Measurements from ENCODE around the gene C1QTNF6. TPM values are rescaled to one million over a fixed set of nuclear protein-coding genes. Genes with fewer than 3 reads are reported as not detected.

The C1QTNF6 gene
- total RNA-seq, 1 donor from 2014 or later: 14.2 TPM

DNA sequence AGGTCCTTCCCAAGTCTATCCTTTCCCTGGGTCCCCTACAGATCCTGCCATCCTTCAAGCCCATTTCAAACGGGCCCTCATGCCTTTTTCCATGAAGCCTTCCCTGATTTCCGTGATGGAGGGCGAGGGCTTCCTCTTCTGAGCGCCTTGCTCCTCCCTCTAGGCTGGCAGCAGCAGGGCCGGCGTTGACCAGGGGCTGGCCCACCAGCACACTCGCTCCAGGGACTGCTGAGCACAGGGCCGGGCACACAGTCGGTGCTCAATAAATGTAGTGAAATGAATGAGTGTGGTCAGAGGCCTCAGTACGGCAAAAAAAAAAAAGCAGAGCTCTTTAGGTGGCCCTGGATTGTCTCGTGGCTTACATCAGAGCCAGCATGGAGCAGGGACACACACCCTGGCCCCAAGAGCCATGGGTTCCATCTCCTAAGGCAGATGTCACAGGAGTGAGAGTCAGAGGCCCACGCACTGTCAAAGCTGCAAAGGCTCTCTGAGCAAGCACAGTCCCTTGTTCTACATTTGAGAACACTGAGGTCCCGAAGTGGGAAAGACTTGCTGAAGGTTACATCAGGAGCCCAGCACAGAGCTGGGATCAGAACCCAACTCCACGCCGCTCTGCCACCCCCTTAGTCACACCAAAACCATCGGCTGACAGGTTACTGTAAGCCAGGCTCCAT lies 41.4 kb downstream of the C1QTNF6 start:
- no peak for DNase-seq (ENCODE audit: extremely low read depth, low read depth, low spot score)

DNA sequence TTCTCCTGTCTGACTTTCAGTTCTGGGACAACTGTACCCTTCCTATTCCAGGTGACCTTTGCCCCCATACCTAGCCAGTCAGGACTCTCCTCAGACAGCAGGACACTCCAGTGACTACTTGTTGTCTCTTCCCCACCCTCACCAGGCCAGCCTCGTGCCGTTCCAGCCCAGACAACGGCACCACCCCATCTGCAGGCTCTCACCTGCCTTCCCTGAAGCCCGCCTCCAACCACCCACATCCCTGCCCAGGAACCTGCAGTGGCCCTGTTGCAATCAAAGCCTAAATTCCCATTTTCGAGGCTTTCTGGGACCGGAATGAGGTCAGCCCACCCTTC lies 42.0 kb downstream of the C1QTNF6 start:
- DNase-seq (ENCODE audit: extremely low read depth, low read depth, low spot score): no peak

DNA sequence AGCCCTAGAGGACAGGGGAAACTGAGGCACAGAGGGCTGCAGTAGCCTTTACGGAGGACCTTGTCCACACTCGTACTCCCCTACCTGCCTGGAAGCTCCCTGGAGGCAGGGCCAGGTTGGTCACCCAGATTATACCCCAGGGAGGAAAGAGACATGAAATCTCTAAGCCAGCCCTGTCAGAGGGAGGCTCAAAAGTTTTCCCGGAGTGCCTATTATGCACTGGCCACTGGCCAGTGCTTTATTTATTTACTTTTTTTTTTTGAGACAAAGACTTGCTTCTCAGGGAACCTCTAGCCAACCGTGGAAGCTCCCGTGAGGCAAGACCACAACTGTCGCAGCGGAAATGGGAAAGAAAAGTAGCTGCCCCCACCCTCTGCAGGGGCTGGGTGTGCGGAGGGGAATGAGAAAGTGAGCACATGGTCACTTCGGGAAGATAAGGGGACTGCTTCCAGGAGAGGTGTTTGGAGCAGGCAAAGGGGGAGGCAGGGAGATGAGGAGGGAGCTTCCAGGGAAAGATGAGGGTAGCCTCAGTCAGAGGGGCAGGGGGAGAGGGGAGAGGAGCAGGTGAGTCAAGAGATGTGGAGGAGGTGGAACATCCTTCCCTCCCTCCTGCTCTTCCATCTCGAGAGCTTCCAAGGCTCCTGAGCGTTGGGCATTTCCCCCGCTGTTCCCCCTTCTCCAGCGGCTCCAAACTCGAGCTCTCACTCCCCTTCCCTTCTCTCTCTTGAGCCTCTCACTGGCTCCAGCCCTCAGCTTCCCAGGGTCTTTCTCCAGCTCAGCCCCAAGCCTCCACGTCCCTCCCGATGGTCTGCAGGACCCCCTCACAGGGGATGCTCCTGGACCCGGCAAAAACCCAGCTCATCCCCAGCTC lies 42.6 kb downstream of the C1QTNF6 start:
- DNase-seq (ENCODE audit: extremely low read depth, low read depth, low spot score): no peak

DNA sequence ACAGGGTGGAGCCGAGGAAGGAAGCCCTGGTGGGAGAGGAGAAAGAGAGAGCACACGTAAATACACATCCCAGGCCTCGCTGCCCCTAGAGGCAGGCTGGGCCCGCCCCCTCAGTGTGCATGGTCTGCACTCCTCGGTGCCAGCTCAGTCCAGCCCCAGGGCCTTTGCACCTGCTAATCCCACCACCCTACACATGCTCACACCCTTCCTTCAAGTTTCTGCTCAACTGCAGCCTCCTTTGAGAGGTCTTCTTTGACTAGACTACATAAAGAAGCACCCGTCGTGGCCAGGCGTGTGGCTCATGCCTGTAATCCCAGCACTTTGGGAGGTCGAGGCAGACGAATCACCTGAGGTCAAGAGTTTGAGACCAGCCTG lies 43.9 kb downstream of the C1QTNF6 start:
- no peak for DNase-seq (ENCODE audit: extremely low read depth, low read depth, low spot score)

DNA sequence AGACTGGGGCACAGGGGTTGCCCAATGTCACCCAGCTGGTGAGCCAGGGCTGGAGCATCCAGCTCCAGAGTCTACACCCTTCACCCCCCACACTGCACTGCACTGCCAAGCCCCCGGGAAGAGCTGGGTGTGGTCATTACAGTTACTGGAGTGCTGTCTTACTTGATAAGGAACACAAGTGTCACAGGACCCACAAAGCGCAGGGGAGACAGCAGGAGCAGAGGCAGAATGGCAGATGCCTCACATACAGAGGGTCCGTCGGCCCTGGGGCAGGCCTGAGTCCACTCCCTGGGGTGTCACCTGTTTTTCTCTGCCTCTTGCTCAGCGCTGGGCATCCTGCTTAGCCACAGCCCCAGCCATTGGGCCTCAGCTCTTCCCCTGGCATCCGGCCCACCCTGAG lies 46.1 kb downstream of the C1QTNF6 start:
- no peak for DNase-seq (ENCODE audit: extremely low read depth, low read depth, low spot score)

DNA sequence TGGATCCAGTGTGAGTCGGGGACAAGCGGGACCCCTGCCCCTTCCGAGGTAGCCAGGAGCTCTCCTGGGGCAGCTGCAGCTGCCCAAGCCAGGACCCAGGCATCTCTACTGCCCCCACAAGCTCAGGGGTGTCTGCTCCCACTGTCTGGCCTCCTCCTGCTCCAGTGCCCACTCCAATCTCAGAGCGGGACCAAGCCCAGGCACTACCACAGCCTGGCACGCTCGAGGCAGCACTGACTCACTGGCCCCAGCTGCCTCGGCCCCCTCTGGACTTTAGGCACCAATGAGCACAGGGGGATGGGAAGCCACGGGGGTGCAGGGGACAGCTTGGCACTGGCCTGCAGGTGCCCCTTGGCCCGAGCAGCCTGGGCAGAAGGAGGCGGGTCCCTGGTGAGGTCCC lies 46.6 kb downstream of the C1QTNF6 start:
- DNase-seq (ENCODE audit: extremely low read depth, low read depth, low spot score): no peak

DNA sequence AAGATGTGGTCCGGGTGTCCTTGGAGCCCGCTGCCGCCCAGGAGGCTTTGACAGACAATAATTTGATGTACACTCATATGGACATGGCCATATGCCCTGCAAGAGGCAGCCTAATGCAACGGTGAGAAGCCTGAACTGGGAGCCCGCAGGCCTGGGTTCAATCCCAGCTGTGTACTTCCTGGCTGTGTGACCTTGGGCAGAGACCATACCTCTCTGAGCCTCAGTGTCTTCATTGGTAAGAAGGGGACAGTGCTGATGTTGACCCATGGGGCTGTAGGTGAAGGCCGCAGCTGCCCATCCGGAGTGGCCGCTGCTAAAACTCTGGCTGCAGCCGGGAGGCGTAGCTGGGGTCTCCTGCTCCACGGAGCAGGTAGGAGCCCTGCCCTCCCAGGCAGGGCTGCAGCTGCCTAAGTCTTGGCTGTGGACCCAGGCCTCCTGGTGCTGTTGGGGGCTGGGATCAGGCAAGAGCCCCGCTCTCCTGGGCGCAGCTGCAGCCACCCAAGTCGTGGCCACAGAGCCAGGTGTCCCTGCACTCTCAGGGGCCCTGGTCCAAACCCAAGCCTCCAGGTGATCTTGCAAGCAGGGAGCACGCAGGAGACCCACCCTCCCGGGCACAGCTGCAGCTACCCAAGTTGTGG lies 47.2 kb downstream of the C1QTNF6 start:
- no peak for DNase-seq (ENCODE audit: extremely low read depth, low read depth, low spot score)

DNA sequence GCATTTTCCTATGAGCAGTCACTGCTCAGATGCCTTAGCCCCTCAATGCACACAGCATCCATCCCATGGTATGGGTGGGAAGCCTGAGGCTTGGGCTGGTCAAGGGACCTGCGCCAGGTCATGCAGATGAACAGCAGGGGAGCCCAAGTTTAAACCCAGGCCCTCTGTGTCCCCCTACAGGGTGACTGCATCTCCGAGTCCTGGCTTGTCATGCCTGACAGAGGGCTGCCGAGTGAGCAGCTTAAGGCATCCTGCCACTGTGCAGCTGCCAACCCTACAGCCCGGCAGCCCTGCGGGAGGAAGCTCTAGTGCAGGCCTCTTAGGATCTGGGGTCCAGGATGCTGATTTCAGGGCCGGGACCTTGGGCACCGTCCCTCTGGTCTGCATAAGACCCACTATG lies 48.3 kb downstream of the C1QTNF6 start:
- no peak for DNase-seq (ENCODE audit: extremely low read depth, low read depth, low spot score)

DNA sequence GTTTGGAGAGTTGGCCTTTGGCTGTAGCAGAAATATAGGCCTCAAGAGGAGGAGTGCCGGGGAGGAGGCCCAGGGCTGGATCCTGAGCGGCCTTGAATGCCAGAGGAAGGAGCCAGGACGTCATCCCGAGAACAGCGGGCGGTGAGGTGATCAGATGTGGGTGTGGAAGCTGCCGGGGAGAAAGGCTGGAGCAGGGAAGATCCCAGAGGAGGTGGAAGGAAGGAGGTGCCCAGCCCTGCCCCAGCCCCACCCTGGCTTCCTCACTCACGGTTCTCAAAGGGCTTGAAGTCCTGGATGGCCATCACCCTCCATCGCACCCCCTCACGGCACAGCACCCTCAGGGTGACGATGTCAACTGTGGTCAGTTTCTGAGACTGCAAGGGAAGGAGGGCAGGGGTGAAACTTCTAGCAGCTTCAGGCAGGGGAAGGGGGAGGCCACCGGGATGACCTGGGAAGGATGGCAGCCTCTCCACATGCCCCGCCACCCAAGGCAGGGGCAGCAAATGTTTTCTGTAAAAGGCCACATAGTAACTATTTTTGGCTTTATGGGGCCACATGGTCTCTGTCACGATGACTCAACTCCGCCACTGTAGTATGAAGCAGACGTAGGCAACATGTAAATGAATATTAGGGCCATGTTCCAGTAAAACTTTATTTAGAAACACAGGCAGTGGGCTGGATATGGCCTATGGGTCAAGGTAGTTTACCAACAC lies 49.0 kb downstream of the C1QTNF6 start:
- DNase-seq (ENCODE audit: extremely low read depth, low read depth, low spot score): no peak

DNA sequence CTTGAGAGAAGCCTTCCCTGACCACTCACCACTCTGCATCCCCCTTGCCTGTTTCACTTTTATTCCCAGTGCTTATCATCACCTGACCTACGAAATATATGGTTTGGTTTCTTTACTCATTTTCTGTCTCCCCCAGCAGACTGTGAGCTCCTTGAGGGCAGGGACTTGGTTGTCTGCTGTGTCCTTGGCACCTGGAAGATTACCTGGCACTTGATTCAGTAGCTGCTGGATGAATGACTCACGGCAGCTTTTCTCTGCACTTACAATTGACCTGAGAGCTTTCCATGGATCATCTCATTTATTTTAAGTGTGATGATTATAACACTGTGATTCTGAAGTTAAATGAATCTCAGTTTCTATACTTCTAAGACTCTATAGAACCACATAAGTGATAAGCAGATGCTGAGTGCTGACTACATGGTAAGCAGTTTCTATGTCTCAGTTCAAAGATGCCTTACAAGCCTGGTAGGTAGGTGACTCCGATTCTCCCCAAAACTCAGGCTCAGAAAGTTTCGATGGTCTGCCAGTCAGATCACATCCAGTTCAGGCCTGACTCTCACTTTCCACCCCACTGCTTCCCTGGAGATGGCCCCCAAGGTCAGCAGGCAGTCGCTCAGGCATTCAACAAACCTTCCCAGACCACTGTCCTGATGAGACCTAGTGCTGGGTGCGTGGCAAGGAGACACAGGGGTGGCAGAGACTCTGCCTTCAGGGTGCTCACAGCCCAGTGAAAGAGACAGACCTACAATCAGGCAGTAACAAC lies 50.0 kb downstream of the C1QTNF6 start:
- no peak for DNase-seq (ENCODE audit: extremely low read depth, low read depth, low spot score)

DNA sequence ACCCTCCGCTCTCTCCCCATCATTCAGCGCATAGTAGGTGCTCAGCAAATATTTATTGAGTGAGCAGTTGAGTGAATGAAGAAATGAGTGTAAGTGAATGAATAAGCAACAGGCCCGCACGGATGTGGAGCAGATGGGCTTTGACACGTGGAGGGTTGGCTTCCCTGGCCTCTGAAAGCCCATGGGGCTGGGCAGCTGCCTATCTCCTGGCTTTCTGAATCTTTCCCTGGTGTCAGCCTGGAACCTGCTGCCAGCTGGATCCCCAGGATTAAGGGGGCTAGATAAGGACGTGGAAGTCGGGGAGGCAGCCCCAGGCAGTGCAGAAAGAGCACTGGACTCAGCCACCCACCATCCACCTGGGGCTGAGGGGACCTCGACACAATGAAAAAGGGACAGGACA lies 50.9 kb downstream of the C1QTNF6 start:
- DNase-seq (ENCODE audit: extremely low read depth, low read depth, low spot score): no peak

DNA sequence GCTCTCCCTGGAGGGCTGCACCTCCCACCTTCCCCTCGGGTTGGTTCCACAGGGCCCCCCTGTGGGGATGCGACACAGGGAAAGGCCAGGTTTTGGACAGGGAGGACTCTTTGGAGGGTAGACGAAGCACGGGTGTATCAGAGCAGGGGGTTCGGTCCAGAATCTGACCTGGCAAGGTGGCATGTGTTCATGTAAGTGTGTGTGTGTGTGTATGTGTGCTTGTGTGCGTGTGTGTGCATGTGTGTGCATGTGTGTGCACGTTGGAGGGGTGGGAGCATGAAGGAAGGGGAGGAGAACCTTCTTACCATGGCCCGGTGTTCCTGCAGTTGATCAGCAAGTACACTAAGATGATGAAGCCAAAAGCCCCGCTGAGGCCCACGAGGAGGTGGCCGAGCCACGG lies 53.0 kb downstream of the C1QTNF6 start:
- DNase-seq (ENCODE audit: extremely low read depth, low read depth, low spot score): no peak

DNA sequence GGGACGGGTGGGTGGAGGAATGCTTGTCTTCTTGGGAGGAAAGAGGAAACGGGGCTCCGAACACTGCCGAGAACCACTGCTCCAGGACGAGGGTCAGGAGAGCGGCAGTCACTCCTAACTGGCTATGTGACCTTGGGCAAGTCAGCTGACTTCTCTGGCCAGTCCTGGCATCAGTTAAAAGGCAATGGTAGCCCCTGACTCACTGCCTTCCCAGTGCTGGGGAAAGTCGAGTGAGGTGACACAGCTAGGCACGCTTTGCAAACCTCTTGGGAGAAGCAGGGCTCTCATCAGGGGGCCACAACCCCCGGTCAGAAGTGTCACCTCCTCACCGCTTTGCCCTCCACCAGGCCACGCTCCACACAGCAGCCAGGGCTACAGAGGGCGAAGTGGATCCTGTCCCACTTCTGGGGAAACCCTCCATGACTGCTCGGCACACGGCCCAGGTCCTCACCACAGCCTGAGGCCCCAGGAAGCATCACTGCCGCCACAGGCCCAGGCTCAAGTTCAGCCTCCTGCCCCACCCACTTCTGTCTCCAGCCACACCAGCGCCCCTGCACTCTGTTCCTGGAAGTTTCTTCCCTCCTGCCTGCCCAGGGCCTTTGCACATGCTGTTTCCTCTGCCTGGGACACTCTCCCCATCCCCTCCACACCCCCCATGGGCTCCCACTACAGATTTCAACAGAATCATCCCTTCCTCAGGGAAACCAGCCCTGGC lies 54.6 kb downstream of the C1QTNF6 start:
- no peak for DNase-seq (ENCODE audit: extremely low read depth, low read depth, low spot score)

DNA sequence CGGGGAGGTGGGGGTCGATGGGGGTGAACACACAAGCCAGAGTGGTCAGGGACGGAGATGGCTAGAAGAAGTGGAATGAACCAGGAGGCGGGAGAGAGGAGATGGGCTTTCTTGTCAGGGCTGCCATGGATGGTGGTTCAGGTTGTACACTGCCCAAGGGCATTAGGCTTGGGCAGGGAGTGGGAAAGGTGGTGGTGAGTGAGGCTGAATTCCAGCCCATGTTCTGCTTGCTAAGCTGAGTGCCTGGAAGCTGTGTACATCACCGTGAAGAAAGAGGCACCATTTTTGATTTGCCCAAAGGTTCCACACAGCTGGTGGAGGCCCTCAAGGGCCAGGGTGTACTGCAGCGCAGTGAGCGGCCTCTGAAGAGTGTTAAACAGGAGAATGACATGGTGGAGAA lies 55.3 kb downstream of the C1QTNF6 start:
- DNase-seq (ENCODE audit: extremely low read depth, low read depth, low spot score): no peak

Other genes with a start within 250 kb of the C1QTNF6 start
- gene TST, start 168.8 kb downstream of the C1QTNF6 start, total RNA-seq: 63.6 and 90.9 TPM in 2 replicates
- 165 and 191 TPM in 2 replicates for gene MPST, start 168.5 kb downstream of the C1QTNF6 start, total RNA-seq
- 35.1 and 46.4 TPM in 2 replicates for gene KCTD17, start 136.5 kb downstream of the C1QTNF6 start, total RNA-seq
- not detected in 2 replicates for gene TMPRSS6, start 78.5 kb downstream of the C1QTNF6 start, total RNA-seq
- gene IL2RB, start 38.3 kb downstream of the C1QTNF6 start, total RNA-seq: 0.18 and 0.34 TPM in 2 replicates
- 0.05 TPM in 1 of 2 replicates, not detected in the other for gene SSTR3, start 24.2 kb upstream of the C1QTNF6 start, total RNA-seq
- 126 and 218 TPM in 2 replicates for gene RAC2, start 56.0 kb upstream of the C1QTNF6 start, total RNA-seq
- gene CYTH4, start 94.3 kb upstream of the C1QTNF6 start, total RNA-seq: 0.24 and 0.47 TPM in 2 replicates
- 3.2 and 5.0 TPM in 2 replicates for gene ELFN2, start 239.2 kb upstream of the C1QTNF6 start, total RNA-seq